IPS DF 19.7 (cell line): Measurements from ENCODE around the gene LRCH3.

Experiments used
- DNase-seq: peaks from one replicate; pipeline ENCODE4 v3.0.0-alpha.2; 2013; ENCODE audit warnings: low read depth, low spot score

LRCH3 gene

GRCh38 chr3:197833930-197834715, 43.1 kb downstream of the LRCH3 start:
- DNase-seq, result no peak

- no peak for DNase-seq
Observed at GRCh38 chr3:197835509-197835908, 44.5 kb downstream of the LRCH3 start.

- no peak for DNase-seq
Observed at GRCh38 chr3:197836244-197836643, 45.2 kb downstream of the LRCH3 start.

GRCh38 chr3:197837282-197837681, 46.2 kb downstream of the LRCH3 start:
- DNase-seq, result no peak

- DNase-seq, result no peak
Observed at GRCh38 chr3:197841789-197842188, 50.7 kb downstream of the LRCH3 start.

- DNase-seq, result no peak
Observed at GRCh38 chr3:197846491-197846890, 55.4 kb downstream of the LRCH3 start.

GRCh38 chr3:197847866-197848401, 56.9 kb downstream of the LRCH3 start:
- DNase-seq, result no peak

GRCh38 chr3:197854596-197855343, 63.7 kb downstream of the LRCH3 start:
- DNase-seq, result peak; percentile 95

- DNase-seq, result no peak
Observed at GRCh38 chr3:197855571-197855970, 64.5 kb downstream of the LRCH3 start.

GRCh38 chr3:197856199-197856816, 65.3 kb downstream of the LRCH3 start:
- DNase-seq, result no peak

GRCh38 chr3:197858133-197858532, 67.1 kb downstream of the LRCH3 start:
- no peak for DNase-seq

- DNase-seq, result peak; percentile 30
Observed at GRCh38 chr3:197858598-197858997, 67.5 kb downstream of the LRCH3 start.

GRCh38 chr3:197866035-197866434, 75.0 kb downstream of the LRCH3 start:
- DNase-seq, result no peak

- DNase-seq, result no peak
Observed at GRCh38 chr3:197873329-197873728, 82.3 kb downstream of the LRCH3 start.

- no peak for DNase-seq
Observed at GRCh38 chr3:197874064-197874463, 83.0 kb downstream of the LRCH3 start.

- no peak for DNase-seq
Observed at GRCh38 chr3:197874653-197875052, 83.6 kb downstream of the LRCH3 start.

- no peak for DNase-seq
Observed at GRCh38 chr3:197877902-197878301, 86.8 kb downstream of the LRCH3 start.

- no peak for DNase-seq
Observed at GRCh38 chr3:197878427-197878826, 87.4 kb downstream of the LRCH3 start.

- DNase-seq, result no peak
Observed at GRCh38 chr3:197880491-197881269, 89.6 kb downstream of the LRCH3 start.

GRCh38 chr3:197881270-197881969, 90.4 kb downstream of the LRCH3 start:
- no peak for DNase-seq

GRCh38 chr3:197881970-197882338, 90.9 kb downstream of the LRCH3 start:
- DNase-seq, result no peak
